Endothelial cell (in vitro differentiated cells): Measurements from ENCODE around the gene SSTR4. TPM values are rescaled to one million over a fixed set of nuclear protein-coding genes. Genes with fewer than 3 reads are reported as not detected.

Experiments
- DNase-seq: peaks from one replicate; pipeline ENCODE4 v3.0.0; 2021; ENCODE audit warnings: low spot score
- H3K27ac Mint-ChIP-seq: one replicate; pipeline ENCODE4 v1.8.0; 2021; ENCODE audit warnings: mixed read lengths, inconsistent platforms; ENCODE audit not compliant: unreplicated experiment
- H3K27me3 Mint-ChIP-seq: one replicate; pipeline ENCODE4 v1.8.0; 2021; ENCODE audit warnings: mild to moderate bottlenecking, moderate library complexity, mixed read lengths, inconsistent platforms; ENCODE audit not compliant: unreplicated experiment
- H3K36me3 Mint-ChIP-seq: one replicate; pipeline ENCODE4 v1.8.0; 2021; ENCODE audit warnings: mild to moderate bottlenecking, low read depth, mixed read lengths, inconsistent platforms; ENCODE audit not compliant: unreplicated experiment
- H3K4me1 Mint-ChIP-seq: one replicate; pipeline ENCODE4 v1.8.0; 2021; ENCODE audit warnings: mild to moderate bottlenecking, mixed read lengths, inconsistent platforms; ENCODE audit not compliant: unreplicated experiment
- H3K4me3 Mint-ChIP-seq: one replicate; pipeline ENCODE4 v1.8.0; 2021; ENCODE audit warnings: mild to moderate bottlenecking, mixed read lengths, inconsistent platforms; ENCODE audit not compliant: unreplicated experiment
- H3K9me3 Mint-ChIP-seq: one replicate; pipeline ENCODE4 v1.8.0; 2021; ENCODE audit warnings: mixed read lengths, inconsistent platforms; ENCODE audit not compliant: unreplicated experiment
- total RNA-seq: library from RNA; stranded (reverse); fragmentation: NEBNext Ultra II Directional; extraction: Animal tissue kit (Norgen Biotek cat#: 25700); gene quantifications from one replicate; pipeline ENCODE4 v1.2.1, GENCODE V29; 2021; ENCODE audit not compliant: unreplicated experiment
- TF ChIP-seq, protein P1 (sequence below): fragments of 200-600 bp; sonication (generic); IDR thresholded peaks from one replicate; pipeline ENCODE4 v1.5.0; 2021; ENCODE audit warnings: antibody characterized with exemption; ENCODE audit not compliant: unreplicated experiment

SSTR4 gene
- total RNA-seq, 1 donor from 2014 or later: not detected

DNA sequence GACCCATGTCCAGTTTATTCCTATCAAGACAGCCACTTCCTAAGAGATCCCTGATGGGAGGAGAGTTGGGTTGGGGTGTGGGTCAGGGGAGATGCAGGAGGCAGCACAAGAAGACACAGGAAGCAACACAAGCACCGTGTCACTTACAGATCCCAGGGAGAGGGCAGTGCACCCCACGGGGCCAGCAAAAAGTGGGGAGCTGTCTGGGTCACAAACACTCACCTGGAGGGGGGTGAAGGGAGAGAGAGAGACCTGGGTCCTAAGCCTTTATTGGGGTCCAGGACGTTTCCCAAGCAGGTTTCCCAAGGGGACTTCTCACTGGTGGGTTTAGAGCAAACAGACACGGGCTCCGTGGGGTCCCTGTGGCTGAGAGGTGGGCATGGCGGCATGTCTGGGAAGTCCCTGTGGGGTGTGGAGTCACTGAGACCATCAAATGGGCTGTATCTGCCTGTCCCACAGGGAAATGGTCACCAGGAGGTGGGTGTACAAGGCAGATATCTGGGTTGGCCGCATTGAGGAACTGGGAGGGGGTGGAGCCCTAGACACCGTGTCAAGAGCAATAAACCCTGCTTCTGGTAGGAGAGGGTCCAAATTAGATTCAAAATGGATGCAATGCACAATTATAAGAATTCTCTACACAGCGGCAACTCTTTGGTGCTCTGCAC is 52.6 kb downstream of the SSTR4 start:
- Mint-ChIP-seq H3K27me3 (peaks cover 7% of the 10 kb centered on the region), H3K4me3 (no peak overlapping the region)

More for the DNA sequence above, 52.6 kb downstream of the SSTR4 start:
- DNase-seq: no peak
- no peaks in the 10 kb centered on the region for H3K36me3 Mint-ChIP-seq
- H3K9me3 Mint-ChIP-seq: no peaks in the 10 kb centered on the region
- peaks cover 36% of the 10 kb centered on the region for H3K4me1 Mint-ChIP-seq
- TF ChIP-seq, protein P1, sequence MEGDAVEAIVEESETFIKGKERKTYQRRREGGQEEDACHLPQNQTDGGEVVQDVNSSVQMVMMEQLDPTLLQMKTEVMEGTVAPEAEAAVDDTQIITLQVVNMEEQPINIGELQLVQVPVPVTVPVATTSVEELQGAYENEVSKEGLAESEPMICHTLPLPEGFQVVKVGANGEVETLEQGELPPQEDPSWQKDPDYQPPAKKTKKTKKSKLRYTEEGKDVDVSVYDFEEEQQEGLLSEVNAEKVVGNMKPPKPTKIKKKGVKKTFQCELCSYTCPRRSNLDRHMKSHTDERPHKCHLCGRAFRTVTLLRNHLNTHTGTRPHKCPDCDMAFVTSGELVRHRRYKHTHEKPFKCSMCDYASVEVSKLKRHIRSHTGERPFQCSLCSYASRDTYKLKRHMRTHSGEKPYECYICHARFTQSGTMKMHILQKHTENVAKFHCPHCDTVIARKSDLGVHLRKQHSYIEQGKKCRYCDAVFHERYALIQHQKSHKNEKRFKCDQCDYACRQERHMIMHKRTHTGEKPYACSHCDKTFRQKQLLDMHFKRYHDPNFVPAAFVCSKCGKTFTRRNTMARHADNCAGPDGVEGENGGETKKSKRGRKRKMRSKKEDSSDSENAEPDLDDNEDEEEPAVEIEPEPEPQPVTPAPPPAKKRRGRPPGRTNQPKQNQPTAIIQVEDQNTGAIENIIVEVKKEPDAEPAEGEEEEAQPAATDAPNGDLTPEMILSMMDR: no peak
- no peak overlapping the region for H3K27ac Mint-ChIP-seq

Other genes with a start within 250 kb of the SSTR4 start
- gene THBD, start 14.4 kb downstream of the SSTR4 start, total RNA-seq: 90.4 TPM
- 139 TPM for gene CD93, start 51.0 kb downstream of the SSTR4 start, total RNA-seq